Spleen (tissue), 11 donors: ENCODE data around the gene STXBP4. TPM values are rescaled to one million over a fixed set of nuclear protein-coding genes. Genes with fewer than 3 reads are reported as not detected.

Experiments used
- DNase-seq: peaks from one replicate; pipeline ENCODE4 v3.0.0-alpha.2; 2020
- H3K27ac ChIP-seq, 8 donors: fragments of 200-600 bp; sonication (generic) in 7 of 8; 1 replicate in 4 of 8; 2 replicates in 4 of 8; pipeline versions ENCODE4 v1.5.0 to v1.8.0; 2016 to 2021; ENCODE audit warnings: inconsistent platforms in 4 of 8, mild to moderate bottlenecking in 4 of 8, moderate library complexity in 1 of 8
- H3K27me3 ChIP-seq, 7 donors: fragments of 200-600 bp; sonication (generic) in 6 of 7; replicated peaks in 1 of 7; 1 replicate in 4 of 7; 2 replicates in 3 of 7; pipeline versions ENCODE4 v1.5.0 to v1.8.0; 2016 to 2021; ENCODE audit warnings: inconsistent platforms in 3 of 7, mild to moderate bottlenecking in 1 of 7
- H3K36me3 ChIP-seq, 6 donors: fragments of 200-600 bp; sonication (generic) in 5 of 6; 1 replicate in 4 of 6; 2 replicates in 2 of 6; pipeline versions ENCODE4 v1.5.0 to v1.8.0; 2016 to 2021; ENCODE audit warnings: inconsistent platforms in 2 of 6
- H3K4me1 ChIP-seq, 6 donors: fragments of 200-600 bp; sonication (generic) in 5 of 6; 1 replicate in 3 of 6; 2 replicates in 3 of 6; pipeline versions ENCODE4 v1.5.0 to v1.8.0; 2016 to 2021; ENCODE audit warnings: inconsistent platforms in 3 of 6
- H3K4me3 ChIP-seq, 8 donors: fragments of 200-600 bp; sonication (generic) in 7 of 8; 1 replicate in 4 of 8; 2 replicates in 4 of 8; pipeline versions ENCODE4 v1.5.0 to v1.8.0; 2016 to 2021; ENCODE audit warnings: inconsistent platforms in 4 of 8, mild to moderate bottlenecking in 4 of 8, moderate library complexity in 2 of 8
- H3K9me3 ChIP-seq, 8 donors: fragments of 200-600 bp; sonication (generic) in 7 of 8; 1 replicate in 4 of 8; 2 replicates in 4 of 8; pipeline versions ENCODE4 v1.5.0 to v1.8.0; 2016 to 2021; ENCODE audit warnings: inconsistent platforms in 4 of 8
- POLR2A ChIP-seq, 3 donors: fragments of 450-650 bp; IDR thresholded peaks; one replicate each; pipeline ENCODE4 v1.5.1; 2017; ENCODE audit warnings: antibody characterized with exemption in 3 of 3, mild to moderate bottlenecking in 1 of 3
- POLR2AphosphoS5 ChIP-seq, 3 donors: sonication (generic); formaldehyde crosslinking; IDR thresholded peaks; one replicate each; pipeline ENCODE4 v1.5.1; 2017; ENCODE audit warnings: antibody characterized with exemption in 3 of 3
- WGBS, 5 donors: extraction: QIAGEN DNeasy Blood & Tissue Kit in 3 of 5; methylation state at CpG; one replicate each; pipeline versions ENCODE4 v1.1.5 to v1.1.7; 2013 to 2018; 5-methylcytosine and 5-hydroxymethylcytosine counted together
- intact Hi-C: fragments of 100-400 bp; cut with DNase I; formaldehyde crosslinking; loops from one replicate; pipeline ENCODE4 v1.15.0; 2023; ENCODE audit warnings: low total_unique reads
- polyA plus RNA-seq, 3 donors: library from polyadenylated mRNA; stranded (reverse); fragments of 200-250 nt; gene quantifications; one replicate each; pipeline ENCODE4 v1.2.1, GENCODE V29; 2013
- small RNA-seq, 4 donors: library from RNA; depleted of rRNA; stranded (forward); fragments of <200 nt; gene quantifications; one replicate each; pipeline ENCODE3, GENCODE V24; 2016
- total RNA-seq, 7 donors: library from RNA; depleted of rRNA in 3 of 7; stranded (reverse); fragments of >200 nt in 3 of 7; fragmentation: NEBNext Ultra II Directional in 4 of 7; extraction: Animal tissue kit (Norgen Biotek cat#: 25700) in 4 of 7; gene quantifications; one replicate each; pipeline versions ENCODE4 v1.1.0 to v1.2.1, GENCODE V29; 2016 to 2021
- TF ChIP-seq, protein P1 (sequence below), 11 experiments: fragments of 200-600 bp in 7 of 11; fragments of 450-650 bp in 4 of 11; sonication (generic) in 4 of 11; IDR thresholded peaks in 8 of 11; conservative IDR thresholded peaks in 3 of 11; 1 replicate in 7 of 11; 2 replicates in 4 of 11; pipeline versions ENCODE4 v1.4.0 to v1.8.0; 2016 to 2021; ENCODE audit warnings: antibody characterized with exemption in 11 of 11, inconsistent platforms in 4 of 11, mild to moderate bottlenecking in 1 of 11
- donor health status: healthy with polysubstance abuse.
- donor health status: DM: no; HTN: no; CAD: no; lungs with moderate emphysema.
- donor health status: DM: no; HTN: no; CAD: no.
- donor health status: Bipolar disorder and iron deficiency.
- donor health status: healthy.
- donor health status: DM: no; HTN: no; CAD: no.
- donor health status: DM: yes; HTN: yes; CAD: no.

The STXBP4 gene
- total and polyA plus RNA-seq, 10 donors = 0.67 to 45.5 (median 7.3) TPM

GRCh38 chr17:55216888-55217287 is 248.3 kb downstream of the STXBP4 start:
- TF ChIP-seq POLR2AphosphoS5 (IDR thresholded peaks at IDR 0.05) = no peak
- TF ChIP-seq, protein P1, sequence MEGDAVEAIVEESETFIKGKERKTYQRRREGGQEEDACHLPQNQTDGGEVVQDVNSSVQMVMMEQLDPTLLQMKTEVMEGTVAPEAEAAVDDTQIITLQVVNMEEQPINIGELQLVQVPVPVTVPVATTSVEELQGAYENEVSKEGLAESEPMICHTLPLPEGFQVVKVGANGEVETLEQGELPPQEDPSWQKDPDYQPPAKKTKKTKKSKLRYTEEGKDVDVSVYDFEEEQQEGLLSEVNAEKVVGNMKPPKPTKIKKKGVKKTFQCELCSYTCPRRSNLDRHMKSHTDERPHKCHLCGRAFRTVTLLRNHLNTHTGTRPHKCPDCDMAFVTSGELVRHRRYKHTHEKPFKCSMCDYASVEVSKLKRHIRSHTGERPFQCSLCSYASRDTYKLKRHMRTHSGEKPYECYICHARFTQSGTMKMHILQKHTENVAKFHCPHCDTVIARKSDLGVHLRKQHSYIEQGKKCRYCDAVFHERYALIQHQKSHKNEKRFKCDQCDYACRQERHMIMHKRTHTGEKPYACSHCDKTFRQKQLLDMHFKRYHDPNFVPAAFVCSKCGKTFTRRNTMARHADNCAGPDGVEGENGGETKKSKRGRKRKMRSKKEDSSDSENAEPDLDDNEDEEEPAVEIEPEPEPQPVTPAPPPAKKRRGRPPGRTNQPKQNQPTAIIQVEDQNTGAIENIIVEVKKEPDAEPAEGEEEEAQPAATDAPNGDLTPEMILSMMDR (IDR thresholded peaks at IDR 0.05 in 8 of 11, conservative IDR thresholded peaks at IDR 0.05 in 3 of 11) = no peak
- TF ChIP-seq POLR2A (IDR thresholded peaks at IDR 0.05) = no peak
- no peak for DNase-seq
- WGBS, 5 donors = 24 to 29% (median 27%) methylated on average over 3 of the region's 3 CpGs
- Histone ChIP-seq H3K4me1 (no peaks in the 10 kb centered on the region), H3K4me3 (no peak overlapping the region), H3K27ac (no peak overlapping the region), H3K27me3 (no peaks in the 10 kb centered on the region), H3K36me3 (no peaks in the 10 kb centered on the region), H3K9me3 (no peaks in the 10 kb centered on the region)
- intact Hi-C loops = no loop called here

DNA sequence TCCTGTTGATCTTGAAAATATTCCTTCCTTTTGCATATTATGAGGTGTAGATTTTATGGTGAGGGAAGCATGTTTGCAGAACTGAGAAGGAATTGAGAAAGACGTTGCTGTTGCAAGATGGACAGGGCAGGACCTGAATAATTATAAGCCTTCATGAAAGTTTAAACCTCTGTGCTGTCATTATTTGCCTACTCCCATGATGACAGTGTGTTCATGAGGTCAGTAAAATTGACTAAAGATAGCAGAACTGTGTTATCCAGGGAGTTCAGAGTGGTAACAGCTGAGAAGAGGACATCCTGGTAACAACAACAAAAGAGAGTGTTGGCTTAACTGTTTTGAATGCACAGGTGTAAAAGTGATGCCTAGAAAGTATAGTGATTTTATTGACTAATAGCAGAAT is 250.9 kb downstream of the STXBP4 start:
- Histone ChIP-seq H3K36me3 (no peaks in the 10 kb centered on the region), H3K9me3 (no peaks in the 10 kb centered on the region), H3K4me3 (no peak overlapping the region), H3K27me3 (no peaks in the 10 kb centered on the region), H3K4me1 (no peaks in the 10 kb centered on the region), H3K27ac (no peak overlapping the region)
- WGBS, 5 donors = 32 to 56% (median 51%) methylated on average over 1 of the region's 1 CpG
- TF ChIP-seq, protein P1 (IDR thresholded peaks at IDR 0.05 in 8 of 11, conservative IDR thresholded peaks at IDR 0.05 in 3 of 11) = no peak
- TF ChIP-seq POLR2AphosphoS5 (IDR thresholded peaks at IDR 0.05) (no peak), POLR2A (IDR thresholded peaks at IDR 0.05) (no peak)
- DNase-seq = no peak
- intact Hi-C loops = no loop called here

- intact Hi-C loops = no loop called here
- Histone ChIP-seq H3K27me3 (no peaks in the 10 kb centered on the region), H3K4me1 (no peaks in the 10 kb centered on the region), H3K36me3 (no peaks in the 10 kb centered on the region), H3K4me3 (no peak overlapping the region), H3K9me3 (no peaks in the 10 kb centered on the region), H3K27ac (no peak overlapping the region)
- WGBS, 5 donors = 49 to 81% (median 61%) methylated on average over 3 of the region's 3 CpGs
- DNase-seq = no peak
- TF ChIP-seq POLR2AphosphoS5 (IDR thresholded peaks at IDR 0.05) (no peak), POLR2A (IDR thresholded peaks at IDR 0.05) (no peak)
Measured at GRCh38 chr17:55219934-55220333, 251.4 kb downstream of the STXBP4 start.

Small RNAs within 50 kb of the gene (small RNA-seq; reads per million reads assigned to genes)
- gene AC007485.1 = 0 reads per million in 4 donors

Other genes starting within 250 kb of the STXBP4 start
- 10 to 100 TPM in 1 of 7 donors, 1 to 10 TPM in 6; 3.0 to 14.3 (median 4.3) TPM for gene TOM1L1, start 67.9 kb upstream of the STXBP4 start, total RNA-seq
- 1 to 10 TPM; 2.3 to 5.5 (median 3.0) TPM for gene TOM1L1, start 67.9 kb upstream of the STXBP4 start, polyA plus RNA-seq
- gene COX11, start 111 bp upstream of the STXBP4 start, total RNA-seq = 10 to 100 TPM; 30.8 to 47.0 (median 37.8) TPM
- 10 to 100 TPM; 20.4 to 25.9 (median 20.8) TPM for gene COX11, start 111 bp upstream of the STXBP4 start, polyA plus RNA-seq